ENCODE data around the gene CCL4L2.
"Not testable (repeated sequence)": the region's sequence is repeated elsewhere in the genome, so short reads cannot be mapped to it uniquely, and the experiment has no call there.

DNA sequence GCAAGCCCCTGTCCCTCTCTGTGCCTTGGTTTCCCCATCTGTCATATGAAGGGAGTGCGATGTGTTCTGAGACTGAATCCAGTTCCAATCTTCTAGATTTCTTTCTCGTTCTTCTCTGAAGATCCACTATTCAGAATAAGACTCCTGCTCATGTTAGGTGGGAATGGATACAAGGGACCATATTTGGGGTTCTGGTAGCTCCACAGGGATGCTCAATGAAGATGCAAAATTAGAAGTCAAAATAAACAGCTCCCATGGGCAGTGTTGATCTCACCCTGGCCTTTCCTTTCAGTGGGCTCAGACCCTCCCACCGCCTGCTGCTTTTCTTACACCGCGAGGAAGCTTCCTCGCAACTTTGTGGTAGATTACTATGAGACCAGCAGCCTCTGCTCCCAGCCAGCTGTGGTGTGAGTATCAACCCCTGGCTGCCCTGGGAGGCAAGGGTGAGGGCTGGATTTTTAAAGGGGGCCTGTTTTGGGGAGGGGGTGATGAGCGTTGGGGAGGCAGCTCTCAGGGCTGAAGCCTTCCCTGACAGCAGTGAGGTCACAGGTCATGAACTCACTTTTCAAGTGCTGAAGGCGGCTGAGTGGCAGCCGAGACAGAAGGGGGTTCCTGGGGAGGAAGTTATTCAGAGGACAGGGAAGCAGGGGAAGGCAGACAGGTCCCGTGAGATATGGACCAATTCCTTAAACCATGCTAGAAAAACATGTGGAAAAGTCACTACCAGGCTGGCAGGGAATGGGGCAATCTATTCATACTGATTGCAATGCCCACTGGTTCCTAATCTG, 815 bp downstream of the CCL4L2 start:
- TF ChIP-seq, protein P1, sequence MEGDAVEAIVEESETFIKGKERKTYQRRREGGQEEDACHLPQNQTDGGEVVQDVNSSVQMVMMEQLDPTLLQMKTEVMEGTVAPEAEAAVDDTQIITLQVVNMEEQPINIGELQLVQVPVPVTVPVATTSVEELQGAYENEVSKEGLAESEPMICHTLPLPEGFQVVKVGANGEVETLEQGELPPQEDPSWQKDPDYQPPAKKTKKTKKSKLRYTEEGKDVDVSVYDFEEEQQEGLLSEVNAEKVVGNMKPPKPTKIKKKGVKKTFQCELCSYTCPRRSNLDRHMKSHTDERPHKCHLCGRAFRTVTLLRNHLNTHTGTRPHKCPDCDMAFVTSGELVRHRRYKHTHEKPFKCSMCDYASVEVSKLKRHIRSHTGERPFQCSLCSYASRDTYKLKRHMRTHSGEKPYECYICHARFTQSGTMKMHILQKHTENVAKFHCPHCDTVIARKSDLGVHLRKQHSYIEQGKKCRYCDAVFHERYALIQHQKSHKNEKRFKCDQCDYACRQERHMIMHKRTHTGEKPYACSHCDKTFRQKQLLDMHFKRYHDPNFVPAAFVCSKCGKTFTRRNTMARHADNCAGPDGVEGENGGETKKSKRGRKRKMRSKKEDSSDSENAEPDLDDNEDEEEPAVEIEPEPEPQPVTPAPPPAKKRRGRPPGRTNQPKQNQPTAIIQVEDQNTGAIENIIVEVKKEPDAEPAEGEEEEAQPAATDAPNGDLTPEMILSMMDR (conservative IDR thresholded peaks at IDR 0.05), result not testable (repeated sequence)
- TF ChIP-seq ZFX (IDR thresholded peaks at IDR 0.05), result not testable (repeated sequence)

All from C4-2B (cell line).